Activated effector memory CD4-positive, alpha-beta T cell treated with Interleukin-2 at 50 U/mL for 16 hours (primary cell): ENCODE results near the gene CDH26.
"Not testable (repeated sequence)": the region's sequence is repeated elsewhere in the genome, so short reads cannot be mapped to it uniquely, and the experiment has no call there.

Experiments used
- DNase-seq: peaks from one replicate; pipeline ENCODE4 v3.0.0-alpha.2; 2020

Gene CDH26

DNA sequence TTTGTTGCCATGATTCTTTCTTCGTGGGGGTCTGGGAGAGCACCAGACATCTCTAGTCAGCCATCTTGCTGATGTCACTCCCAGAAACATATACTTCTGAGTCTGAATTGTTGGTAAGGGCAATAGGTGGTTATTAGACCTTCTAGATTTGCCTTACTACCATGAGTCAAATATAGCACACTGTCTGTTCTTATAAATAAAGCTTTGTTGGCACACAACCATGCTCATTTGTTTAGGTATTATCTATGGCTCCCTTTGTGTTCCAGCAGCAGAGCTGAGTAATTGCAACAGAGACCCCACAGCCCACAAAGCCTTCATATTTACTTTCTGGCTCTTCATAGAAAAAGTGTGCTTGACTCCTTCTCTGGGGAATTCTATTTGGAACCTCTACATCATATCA, 62.9 kb downstream of the CDH26 start:
- no peak for DNase-seq

DNA sequence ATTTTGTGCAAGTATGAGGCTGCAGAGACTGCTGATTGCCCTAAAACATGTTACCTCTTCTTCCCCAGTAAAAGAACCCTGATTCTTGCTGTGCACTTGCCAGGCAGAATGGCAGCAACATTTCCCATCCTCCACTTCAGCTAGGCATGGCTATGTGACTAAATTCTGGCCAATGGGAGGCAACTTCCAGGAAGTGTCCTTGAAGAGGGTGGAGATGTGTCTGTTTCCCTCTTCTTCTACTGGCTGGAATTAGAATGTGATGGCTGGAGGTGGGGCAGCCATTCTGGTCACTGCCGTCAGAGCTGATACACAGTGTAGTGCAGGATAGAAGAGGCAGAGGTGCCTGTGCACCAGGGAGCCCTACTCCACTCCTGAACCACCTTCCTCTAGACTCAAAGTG, 64.6 kb downstream of the CDH26 start:
- no peak for DNase-seq

DNA sequence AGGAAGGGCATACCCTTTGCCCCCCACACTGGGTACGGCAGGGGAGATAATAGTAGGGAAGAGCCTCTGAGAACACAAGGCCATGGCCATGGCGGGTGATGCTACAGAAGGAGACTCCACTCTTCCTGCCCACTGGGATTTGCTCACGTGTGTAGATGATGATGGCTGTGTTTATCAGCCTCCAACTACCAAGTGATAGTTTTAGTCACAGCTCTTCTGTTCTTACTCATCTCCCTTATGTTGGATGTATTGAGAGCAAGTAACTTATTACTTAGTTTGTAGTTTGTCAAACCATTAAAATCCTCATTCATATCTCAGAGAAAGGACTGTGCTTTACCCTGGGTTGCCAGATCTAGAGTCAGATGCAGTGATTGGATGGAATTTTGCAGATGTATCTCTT, 66.0 kb downstream of the CDH26 start:
- no peak for DNase-seq

DNA sequence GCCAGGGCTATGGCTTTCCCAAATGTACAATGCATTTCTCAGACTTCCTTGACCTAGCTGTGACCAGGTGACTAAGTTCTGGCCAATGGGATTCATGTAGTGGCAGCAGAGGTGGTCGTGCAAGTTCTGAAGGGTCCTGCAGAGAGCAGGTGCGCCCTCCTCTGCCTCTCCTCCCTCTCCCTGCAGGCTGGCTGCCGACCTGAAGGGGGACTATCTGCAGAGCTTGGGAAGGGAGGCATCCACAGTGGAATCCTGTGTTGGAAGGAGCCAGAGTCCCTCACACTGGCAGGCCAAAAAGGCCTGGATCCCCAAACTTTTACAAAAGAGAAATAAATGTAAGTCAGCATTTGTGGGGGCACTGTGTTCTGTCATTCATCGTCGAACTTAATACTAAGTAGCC, 66.6 kb downstream of the CDH26 start:
- no peak for DNase-seq

DNA sequence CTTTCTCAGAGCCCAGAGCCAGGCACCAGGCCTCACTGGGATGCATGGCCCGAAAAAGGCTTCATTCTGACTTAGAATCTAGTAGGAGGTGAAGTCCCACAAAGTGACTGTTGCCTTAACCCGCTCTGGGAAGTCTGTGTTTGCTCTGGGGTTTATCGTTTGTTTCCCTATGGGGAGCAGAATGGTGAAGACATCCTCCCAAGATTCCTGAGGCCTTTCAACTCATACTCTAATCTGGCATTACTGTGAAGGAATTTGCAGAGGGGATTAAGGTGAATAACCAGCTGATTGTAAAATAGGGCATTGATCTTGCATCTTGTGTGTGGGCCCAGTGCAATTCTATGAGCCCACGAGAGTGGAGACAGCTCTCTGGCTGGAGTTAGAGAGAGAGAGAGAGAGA, 67.8 kb downstream of the CDH26 start:
- DNase-seq, result no peak

DNA sequence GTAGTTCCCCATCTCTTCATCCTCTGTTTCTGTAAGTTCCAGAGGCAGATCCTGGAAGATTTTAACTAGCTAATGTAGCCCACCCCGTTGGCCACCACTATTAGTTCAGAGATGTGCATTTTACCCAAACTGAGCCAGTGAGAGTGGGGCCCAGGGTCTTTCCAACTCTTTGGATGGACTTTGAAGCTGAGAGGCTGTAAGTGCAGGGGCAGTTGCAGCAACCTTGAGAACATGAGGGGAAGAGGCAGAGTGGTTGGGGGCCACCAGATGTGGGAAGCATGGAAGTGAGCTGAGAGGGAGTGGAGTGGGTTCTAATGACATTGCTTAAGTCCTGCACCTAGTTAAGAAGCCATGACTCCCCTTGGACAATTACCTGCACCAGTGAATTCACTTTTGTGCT, 72.2 kb downstream of the CDH26 start:
- no peak for DNase-seq

DNA sequence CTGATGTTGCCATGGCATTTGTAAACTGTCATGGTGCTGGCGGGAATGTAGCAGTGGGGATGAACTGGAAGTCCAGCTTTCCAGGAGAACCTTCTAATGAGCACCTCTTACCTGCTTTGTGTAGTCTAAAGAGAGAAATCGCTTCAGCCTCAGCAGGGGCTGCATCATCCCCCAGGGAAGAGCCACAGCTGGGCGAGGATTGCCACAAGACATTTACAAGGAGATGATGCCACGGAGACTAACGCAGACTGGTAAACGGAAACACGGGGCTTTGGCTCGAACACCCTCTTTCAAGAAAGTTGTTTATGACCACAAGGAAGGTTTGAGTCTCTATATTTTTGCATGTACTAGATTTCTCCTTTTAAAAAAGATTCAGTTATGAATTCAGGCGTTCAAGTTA, 72.9 kb downstream of the CDH26 start:
- no peak for DNase-seq

DNA sequence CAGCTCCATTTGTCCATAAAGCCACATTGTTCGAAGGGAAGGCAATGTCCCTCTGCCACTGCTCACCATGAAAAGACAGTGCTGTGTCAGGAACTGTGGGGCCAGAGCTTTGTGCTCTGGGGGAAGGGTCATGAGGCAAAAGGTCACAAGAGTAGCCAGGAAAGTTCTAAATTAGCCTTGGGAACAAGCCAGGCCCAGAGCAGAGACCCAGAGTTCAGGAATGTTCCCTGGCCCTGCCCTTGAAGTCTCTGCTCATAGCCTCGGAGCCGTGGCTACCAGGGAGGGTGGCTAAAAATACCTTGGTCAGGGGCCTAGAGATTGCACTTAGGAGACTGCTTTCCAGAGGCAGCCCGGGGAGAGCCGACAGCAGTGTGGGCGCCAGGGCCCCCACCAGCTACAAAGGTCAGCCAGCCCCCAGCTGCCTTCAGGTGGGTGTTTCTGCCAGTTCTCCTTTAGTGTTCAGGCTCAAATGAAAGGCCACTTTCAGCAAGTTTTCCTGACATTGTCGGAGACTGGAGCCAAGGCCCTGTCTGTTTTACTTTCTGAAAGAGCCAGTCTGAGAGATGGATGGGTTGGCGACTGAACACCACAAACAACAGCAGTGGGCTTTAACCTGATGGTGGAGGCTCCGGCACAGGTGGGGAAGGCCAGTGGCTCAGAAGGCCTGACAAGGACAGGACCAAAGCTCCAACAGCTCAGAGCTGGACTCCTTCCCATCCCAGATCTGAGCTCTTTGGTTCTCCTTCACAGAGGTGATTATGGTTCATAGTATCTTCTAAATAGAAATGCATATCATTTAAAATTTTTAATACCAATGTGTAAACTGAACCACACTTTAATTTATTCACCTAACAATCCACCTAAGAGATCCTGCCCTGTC, 76.2 kb downstream of the CDH26 start:
- DNase-seq, result no peak

DNA sequence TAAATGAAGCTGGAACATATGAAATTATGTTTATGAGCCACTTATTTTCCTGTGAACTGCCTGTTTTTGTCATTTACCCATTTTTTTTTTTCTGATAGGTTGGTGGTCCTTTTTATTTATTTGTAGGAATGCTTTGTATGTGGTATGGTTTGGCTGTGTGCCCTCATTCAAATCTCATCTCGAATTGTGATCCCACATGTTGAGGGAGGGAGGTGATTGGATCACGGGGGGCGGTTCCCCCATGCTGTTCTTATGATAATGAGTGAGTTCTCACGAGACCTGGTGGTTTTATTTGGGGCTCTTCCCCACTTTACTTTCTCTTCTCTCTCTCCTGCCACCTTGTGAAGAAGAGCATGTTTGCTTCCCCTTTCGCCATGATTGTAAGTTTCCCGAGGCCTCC, 77.3 kb downstream of the CDH26 start:
- no peak for DNase-seq

DNA sequence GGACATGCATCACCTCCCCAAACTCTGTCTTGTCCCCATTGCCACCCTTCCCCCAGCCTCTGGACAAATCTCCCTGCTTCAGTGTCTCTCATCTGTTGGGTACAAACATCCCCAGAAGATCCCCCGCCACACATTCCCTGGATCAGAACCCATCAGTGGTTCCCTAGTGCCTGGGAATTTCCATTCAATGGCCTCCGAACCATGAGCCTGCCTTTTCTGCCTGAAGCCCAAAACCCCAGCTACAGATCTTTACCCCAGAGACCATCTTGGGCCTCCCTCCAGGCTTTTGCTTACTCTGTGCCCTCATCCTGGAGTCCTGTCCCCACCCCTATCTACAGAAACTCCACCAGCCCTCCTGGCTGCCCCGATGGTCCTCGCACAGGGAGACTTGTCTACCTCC, 78.1 kb downstream of the CDH26 start:
- no peak for DNase-seq

DNA sequence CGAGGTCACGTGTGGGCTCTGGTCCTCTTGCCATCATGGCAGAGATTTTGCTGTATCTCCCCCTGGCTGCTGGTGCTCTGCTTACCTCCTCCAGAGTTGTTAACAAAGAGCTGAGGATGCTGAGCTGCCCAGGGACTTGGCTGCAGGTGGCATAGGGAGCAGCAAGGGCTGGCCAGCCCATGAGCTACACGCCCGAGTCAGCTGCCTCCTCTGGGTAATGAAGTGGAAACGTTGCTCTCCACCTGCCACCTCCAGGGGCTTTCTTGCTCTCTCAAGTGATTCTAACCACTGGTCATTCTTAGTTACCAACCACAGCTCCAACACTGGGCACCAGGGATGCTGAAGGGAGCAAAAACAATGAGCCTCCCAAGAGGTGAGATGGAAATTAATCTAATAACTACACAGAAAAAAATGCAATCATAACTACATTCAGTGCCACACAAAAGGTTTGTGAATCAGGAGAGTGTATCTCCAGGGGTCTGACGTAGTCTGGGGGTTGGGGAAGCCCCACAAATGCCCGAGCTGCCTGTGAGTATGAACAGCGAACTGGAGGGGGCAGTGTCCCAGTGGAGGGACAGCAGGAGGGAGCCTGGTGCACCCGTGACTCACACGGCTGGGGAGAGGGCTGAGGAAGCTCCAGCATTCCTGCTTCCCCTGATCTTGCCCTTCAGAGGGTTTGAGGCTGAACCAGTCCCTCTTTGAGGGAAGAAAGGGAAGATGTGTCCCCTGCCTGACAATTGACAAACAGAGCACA, 78.7 kb downstream of the CDH26 start:
- no peak for DNase-seq

DNA sequence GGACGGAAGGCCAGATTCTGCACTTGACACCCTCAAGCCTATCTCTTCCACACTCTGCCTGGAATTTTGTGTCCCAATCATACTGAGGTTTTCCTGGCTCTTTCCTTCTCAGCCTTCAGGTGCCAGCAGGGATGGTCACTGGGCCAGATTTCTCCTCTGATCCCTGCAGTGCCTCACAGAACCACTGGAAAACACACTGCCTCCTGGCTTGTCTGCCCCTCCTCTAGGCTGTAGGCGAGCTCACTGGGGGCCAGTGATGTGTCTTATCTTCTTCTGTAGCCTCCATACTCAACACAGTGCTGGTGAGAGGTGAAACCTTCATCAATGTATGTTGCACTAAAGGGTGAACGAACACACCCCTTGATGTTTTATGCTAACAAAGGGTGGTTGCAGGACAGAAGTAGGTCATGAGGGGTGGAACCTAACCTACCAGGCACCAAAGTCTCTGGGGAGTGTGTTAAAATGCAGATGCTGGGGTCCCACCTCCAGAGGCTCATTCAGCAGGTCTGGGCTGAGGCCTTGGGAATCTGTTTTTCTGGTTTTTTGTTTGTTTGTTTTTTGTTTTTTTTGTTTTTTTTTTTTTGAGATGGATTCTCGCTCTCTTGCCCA, 80.3 kb downstream of the CDH26 start:
- no peak for DNase-seq

DNA sequence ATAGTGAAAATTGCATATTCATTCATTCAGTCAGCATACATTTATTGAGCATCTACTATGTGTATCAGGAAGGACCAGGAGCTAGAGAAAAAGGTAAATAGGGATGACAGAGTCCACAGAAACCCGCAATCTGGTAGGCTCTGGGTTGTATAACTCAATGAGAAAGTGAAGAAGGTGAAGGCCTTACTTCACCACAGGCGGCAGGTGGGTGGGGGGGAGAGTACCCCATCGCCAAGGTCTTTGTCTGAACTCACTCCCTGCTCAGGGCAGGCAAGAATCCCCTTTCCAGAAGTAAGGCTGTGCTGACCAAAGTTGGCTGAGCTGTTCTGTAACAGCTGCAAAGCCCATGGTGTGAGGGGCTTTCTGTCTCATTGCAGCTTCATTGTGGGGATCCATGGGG, 81.3 kb downstream of the CDH26 start:
- DNase-seq, result no peak

DNA sequence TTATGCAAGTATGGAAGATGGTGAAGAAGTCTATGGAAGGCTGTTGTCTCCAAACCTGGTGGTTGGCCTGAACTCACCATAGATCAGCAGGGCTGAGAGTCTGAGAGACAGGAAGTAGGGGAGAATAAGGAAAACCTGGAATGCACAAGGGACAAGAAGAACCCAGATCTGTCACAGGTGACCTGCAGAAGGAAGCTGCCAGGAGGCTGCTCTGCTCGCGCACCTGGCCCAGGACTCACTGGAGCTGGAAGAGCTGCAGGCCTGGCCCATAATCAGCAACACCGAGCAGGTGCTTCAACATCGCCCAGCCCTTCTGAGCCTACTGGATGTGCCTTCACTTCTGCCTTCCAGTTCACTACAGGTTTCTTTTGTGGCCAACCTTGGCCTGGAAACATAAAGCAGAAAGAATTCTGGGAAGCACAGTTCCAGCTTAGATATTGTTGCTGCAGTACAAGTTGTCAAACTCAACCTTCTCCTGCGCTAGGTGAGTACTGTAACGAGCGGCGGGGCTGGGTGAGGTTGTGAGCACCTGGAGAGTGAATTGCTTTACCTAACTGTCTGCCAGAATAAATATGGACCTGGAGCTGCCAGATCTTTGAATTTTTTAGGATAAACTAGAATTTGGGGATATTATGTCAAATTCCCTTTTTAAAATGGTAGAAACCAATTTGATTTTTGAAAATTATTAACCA, 82.4 kb downstream of the CDH26 start:
- no peak for DNase-seq

DNA sequence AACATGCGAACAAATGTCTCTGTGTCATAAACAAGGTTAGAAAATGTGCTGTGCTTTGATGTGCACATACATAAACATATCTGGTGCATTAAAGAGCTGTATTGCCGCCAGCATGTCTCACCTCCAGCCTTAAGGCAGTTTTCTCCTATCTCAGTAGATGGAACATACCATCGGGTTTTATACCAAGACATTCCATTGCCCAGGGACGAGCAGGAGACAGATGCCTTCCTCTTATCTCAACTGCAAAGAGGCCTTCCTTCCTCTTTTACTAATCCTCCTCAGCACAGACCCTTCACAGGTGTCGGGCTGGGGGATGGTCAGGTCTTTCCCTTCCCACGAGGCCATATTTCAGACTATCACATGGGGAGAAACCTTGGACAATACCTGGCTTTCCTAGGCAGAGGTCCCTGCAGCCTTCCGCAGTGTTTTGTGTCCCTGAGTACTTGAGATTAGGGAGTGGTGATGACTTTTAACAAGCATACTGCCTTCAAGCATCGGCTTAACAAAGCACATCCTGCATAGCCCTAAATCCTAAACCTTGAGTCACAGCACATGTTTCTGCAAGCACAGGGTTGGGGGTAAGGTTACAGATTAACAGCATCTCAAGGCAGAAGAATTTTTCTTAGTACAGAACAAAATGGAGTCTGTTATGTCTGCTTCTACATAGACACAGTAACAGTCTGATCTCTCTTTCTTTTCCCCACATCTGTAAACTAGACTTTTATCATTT, 83.4 kb downstream of the CDH26 start:
- DNase-seq, result not testable (repeated sequence)

DNA sequence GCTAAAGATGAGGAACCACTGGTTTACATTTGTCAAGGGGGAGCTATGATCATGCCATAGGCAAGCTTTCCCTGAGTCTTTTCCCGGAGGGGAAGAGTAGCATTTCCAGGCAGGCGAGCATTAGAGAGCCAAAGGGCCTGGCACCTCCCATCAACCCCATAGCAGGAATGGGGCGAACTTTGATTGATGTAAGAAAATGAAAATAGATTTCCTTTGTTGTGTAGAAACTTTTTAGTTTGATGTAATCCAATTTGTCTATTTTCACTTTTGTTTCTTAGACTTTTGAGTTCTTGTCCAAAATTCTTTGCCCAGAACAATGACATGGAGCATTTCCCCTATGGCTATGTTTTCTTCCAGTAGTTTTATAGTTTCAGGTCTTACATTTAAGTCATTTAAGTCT, 85.2 kb downstream of the CDH26 start:
- DNase-seq, result no peak

DNA sequence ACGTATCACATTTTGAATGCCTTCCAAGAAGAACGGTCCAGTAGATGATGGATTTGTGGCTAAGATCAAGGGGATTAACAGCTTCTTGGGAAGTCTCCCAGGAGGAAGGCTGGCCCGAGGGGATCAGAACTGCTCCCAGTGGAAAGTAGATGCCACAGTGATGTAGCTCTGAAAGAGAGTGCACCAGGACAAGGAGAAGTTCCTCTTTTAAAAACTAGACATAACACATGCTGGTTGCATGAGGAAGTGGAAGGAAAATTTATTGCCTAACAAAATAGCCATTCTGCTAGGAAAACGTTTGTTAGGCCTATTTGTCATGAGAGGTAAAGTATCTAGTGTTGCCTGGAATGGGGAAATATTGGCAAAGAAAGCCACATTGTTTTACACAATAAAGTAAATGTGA, 87.8 kb downstream of the CDH26 start:
- DNase-seq, result no peak

DNA sequence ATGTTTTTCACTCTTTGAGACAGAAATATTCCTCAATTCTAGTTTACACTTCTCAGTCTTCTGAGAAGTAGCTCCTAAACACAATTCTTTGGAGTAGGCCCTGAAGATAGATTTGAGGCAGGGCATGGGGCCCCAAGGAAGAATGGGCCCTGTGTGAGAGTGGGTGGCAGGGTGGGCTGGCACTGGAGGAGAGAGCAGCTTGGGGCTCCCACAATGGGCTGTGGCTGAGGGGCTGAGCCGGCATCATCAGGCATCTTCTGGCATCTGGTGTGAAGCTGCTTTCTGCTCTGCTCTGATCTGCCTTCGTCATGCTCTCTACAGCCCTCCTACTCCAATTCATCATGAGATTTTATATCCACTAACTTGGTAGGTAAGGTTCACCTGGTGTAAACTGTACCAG, 88.2 kb downstream of the CDH26 start:
- no peak for DNase-seq

DNA sequence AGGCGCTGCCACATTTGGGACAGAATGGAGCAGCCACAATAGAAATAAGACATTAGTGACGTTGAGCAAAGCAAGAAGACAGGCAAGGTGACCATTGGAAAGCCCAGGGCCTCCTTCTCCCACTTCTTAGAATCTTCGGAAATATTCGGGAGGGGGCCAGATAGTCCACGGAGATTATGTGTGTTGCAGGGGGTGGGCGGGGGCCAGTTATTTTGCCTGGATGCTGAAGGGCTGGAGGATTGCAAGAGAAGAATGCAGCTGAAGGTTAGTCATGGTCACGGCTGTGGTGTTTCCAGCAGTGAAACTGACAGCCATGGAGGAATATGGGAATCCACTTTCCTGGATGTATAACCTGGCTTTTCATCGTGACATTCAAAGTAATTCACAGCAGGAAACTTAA, 88.6 kb downstream of the CDH26 start:
- DNase-seq, result no peak

DNA sequence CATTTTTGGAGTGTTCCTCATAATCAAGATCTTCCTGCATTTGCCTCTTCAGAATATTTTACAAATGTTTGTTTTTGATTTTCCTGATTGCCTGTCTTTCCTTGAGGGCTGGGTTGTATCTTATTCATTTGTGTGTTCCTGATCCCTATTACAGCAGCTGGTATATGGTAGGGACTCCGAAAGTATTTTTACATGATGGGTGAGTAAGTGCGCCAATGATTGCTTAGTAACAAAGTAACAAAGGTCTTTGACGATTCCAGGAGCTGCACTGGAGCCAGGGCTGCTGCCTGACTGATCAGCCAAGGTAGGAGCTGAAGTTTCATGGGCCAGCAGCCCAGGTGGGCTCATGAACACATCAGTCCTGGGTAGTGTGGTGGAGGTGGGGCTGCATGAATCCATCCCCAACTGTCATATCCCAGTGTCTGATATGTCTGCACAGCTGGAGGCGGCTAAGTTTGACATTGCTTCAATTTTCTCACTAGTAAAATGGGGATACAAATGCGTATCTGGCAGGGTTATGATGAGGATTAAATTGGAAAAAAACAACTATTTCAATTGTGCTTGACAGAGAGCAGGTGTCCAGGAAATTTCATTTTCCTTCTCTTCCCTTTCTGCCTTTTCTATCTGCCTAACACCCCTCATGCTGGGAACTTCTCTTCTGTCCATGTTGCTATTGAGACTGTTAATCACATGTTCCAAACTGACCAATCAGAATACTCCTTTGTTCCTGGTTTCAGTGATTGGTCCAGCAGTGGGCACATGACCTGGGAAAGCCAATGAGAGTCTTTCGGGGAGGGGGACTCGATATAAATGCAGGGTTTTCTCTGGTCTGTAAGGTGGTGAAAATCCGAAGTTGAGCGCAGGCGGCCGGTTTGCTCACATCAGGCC, 90.7 kb downstream of the CDH26 start:
- no peak for DNase-seq

DNA sequence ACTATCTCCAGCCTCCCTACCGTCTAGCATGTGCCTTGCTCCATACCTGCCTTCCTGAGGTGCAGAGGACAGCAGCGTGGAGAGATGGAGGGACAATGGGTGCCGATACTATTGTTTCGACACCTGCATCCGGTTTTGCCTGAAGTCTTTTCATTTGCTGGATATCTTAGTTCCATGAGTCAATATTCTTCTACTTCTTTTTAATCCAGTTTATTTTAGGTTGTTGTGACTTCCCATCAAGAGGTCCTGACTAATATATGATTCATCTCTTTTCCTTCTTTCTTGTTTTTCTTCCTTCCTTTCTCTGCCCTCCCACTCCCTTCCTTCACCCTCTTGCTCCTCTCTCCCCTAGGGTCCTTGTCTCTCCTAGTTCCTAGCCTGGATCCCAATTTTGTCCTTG, 91.4 kb downstream of the CDH26 start:
- DNase-seq, result no peak
